A549 (cell line): ENCODE measurements around the gene CD96.

Source experiments
- CHD2 ChIP-seq: fragments of 150-350 bp; IDR thresholded peaks from 2 replicates; pipeline ENCODE4 v1.6.1; 2014; ENCODE audit warnings: low read length; ENCODE audit not compliant: partially characterized antibody
- CTCF ChIP-seq: fragments of >200 bp; sonication (Bioruptor Twin); formaldehyde crosslinking; IDR thresholded peaks from 3 replicates; pipeline ENCODE4 v1.5.1; 2016
- JUNB ChIP-seq: fragments of >200 bp; sonication (Bioruptor Twin); formaldehyde crosslinking; IDR thresholded peaks from 2 replicates; pipeline ENCODE4 v1.6.1; 2016
- MYC ChIP-seq: IDR thresholded peaks from 2 replicates; pipeline ENCODE4 v1.6.1; 2012; ENCODE audit warnings: mild to moderate bottlenecking, inconsistent platforms, low read length, improper control_type of control experiment, borderline replicate concordance
- POLR2A ChIP-seq: IDR thresholded peaks from 2 replicates; pipeline ENCODE4 v1.6.1; 2012; ENCODE audit warnings: mild to moderate bottlenecking, low read length
- POLR2AphosphoS2 ChIP-seq: conservative IDR thresholded peaks from 2 replicates; pipeline ENCODE4 v1.6.1; 2012; ENCODE audit warnings: low read length, improper control_type of control experiment, inconsistent platforms
- RNF2 ChIP-seq: fragments of 200-600 bp; sonication (generic); IDR thresholded peaks from 2 replicates; pipeline ENCODE4 v1.6.1; 2016; ENCODE audit warnings: low read depth, mild to moderate bottlenecking, antibody characterized with exemption, moderate library complexity, borderline replicate concordance
- SREBF2 ChIP-seq: fragments of 450-650 bp; IDR thresholded peaks from 2 replicates; pipeline ENCODE4 v1.6.1; 2014; ENCODE audit warnings: mild to moderate bottlenecking, moderate library complexity
- TF ChIP-seq, protein P1 (sequence below): fragments of 150-350 bp; IDR thresholded peaks from 2 replicates; pipeline ENCODE4 v1.6.1; 2014; ENCODE audit warnings: low read depth, mild to moderate bottlenecking, low read length
- TF ChIP-seq, protein P2 (sequence below): fragments of 250-450 bp; sonication (Bioruptor Pico); IDR thresholded peaks from 2 replicates; pipeline ENCODE4 v1.5.0; 2021; ENCODE audit warnings: mild to moderate bottlenecking, moderate library complexity, borderline replicate concordance

DNA sequence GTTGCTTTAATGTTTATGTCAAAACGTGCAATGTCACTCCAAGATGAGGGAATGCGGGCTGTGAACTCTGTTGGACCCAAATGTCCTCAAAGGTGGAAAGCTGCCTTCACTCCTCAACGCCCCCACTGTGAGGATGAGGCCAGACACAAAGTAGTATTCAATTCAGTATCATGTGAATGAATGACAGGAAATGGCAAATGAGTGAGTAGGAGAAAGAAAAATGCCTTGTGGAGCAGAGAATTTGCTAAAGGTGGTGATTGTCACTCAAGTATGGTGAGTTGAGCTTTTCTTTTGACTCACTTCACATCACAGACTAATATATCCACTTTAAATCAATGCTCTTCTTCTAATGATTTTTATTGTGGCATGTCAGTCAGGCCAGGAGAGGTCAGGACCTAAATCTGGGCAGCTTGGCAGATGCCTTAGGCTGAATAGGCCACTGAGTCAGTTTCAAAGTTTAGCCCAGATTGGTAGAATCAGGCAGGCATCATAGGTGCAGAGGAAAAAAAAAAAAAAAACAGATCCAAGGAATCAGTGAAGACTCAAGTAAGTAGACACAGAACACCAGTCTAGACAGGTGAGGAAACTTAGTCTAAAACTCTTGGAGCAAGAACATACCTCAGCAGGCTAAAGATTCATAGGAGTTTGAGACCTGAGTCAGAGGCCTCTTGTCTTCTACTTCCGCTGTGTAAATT, 124.2 kb downstream of the CD96 start:
- TF ChIP-seq CTCF (no peak), RNF2 (no peak), SREBF2 (no peak), POLR2A (no peak), JUNB (no peak), MYC (no peak), POLR2AphosphoS2 (no peak), CHD2 (no peak)
- TF ChIP-seq, protein P1, sequence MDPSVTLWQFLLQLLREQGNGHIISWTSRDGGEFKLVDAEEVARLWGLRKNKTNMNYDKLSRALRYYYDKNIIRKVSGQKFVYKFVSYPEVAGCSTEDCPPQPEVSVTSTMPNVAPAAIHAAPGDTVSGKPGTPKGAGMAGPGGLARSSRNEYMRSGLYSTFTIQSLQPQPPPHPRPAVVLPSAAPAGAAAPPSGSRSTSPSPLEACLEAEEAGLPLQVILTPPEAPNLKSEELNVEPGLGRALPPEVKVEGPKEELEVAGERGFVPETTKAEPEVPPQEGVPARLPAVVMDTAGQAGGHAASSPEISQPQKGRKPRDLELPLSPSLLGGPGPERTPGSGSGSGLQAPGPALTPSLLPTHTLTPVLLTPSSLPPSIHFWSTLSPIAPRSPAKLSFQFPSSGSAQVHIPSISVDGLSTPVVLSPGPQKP: no peak
- TF ChIP-seq, protein P2, sequence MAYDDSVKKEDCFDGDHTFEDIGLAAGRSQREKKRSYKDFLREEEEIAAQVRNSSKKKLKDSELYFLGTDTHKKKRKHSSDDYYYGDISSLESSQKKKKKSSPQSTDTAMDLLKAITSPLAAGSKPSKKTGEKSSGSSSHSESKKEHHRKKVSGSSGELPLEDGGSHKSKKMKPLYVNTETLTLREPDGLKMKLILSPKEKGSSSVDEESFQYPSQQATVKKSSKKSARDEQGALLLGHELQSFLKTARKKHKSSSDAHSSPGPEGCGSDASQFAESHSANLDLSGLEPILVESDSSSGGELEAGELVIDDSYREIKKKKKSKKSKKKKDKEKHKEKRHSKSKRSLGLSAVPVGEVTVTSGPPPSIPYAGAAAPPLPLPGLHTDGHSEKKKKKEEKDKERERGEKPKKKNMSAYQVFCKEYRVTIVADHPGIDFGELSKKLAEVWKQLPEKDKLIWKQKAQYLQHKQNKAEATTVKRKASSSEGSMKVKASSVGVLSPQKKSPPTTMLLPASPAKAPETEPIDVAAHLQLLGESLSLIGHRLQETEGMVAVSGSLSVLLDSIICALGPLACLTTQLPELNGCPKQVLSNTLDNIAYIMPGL (CRISPR knock-in tag): no peak
